GM12878 (cell line): Measurements from ENCODE around the gene TXLNB. TPM values are rescaled to one million over a fixed set of nuclear protein-coding genes. Genes with fewer than 3 reads are reported as not detected.
A peak's percentile ranks its signal among the peaks of the same experiment; 100 is the strongest.

Source experiments
- ATAC-seq: fragments of 200-7000 bp; cut with Tn5 transposase; 3 replicates; pipeline ENCODE4 v1.9.1; 2020; ENCODE audit warnings: mild to moderate bottlenecking, moderate library complexity
- BruUV-seq: library from RNA; stranded (reverse); fragments of 400-500 nt; replicated peaks from 2 replicates; lab custom pipeline; 2021; lab: Mats Ljungman, UMichigan
- CTCF ChIA-PET: fragments of 300-600 bp; sonication (Branson Sonifier 250); formaldehyde crosslinking; extraction: SDS; loops from one replicate; lab custom pipeline; 2021; ENCODE audit warnings: inconsistent platforms; lab: Yijun Ruan, JAX
- POLR2A ChIA-PET: fragments of 350-600 bp; formaldehyde crosslinking; extraction: SDS; loops from one replicate; lab custom pipeline; 2021; ENCODE audit warnings: inconsistent platforms; lab: Charles Lee
- RAD21 ChIA-PET: fragments of 300-600 bp; sonication (Branson Sonifier 250); formaldehyde crosslinking; loops from one replicate; lab custom pipeline; 2023; ENCODE audit warnings: antibody characterized with exemption; ENCODE audit not compliant: unreplicated experiment; lab: Charles Lee
- SMC1A ChIA-PET: fragments of 300-600 bp; sonication (Branson Sonifier 250); formaldehyde crosslinking; loops from one replicate; lab custom pipeline; 2023; ENCODE audit not compliant: unreplicated experiment, uncharacterized antibody; lab: Charles Lee
- DNase-seq: peaks from one replicate; pipeline ENCODE4 v3.0.0-alpha.2; 2011; ENCODE audit warnings: low read depth, low spot score
- FAIRE-seq: peaks from 3 replicates; lab custom pipeline; 2011; peaks lifted over from hg19 to GRCh38; lab: Jason Lieb, UNC
- H2AFZ ChIP-seq: 2 replicates; pipeline ENCODE4 v1.6.0; 2011; ENCODE audit warnings: low read depth, low read length, control low read depth; ENCODE audit not compliant: control insufficient read depth
- H3K27ac ChIP-seq: 2 replicates; pipeline ENCODE4 v1.5.1; 2011; ENCODE audit warnings: control low read depth; ENCODE audit not compliant: control insufficient read depth, insufficient read depth
- H3K27me3 ChIP-seq, 2 experiments: replicated peaks in 1 of 2; 2 replicates each; pipeline versions ENCODE4 v1.6.0 to v1.6.1; 2011; ENCODE audit warnings: low read length in 1 of 2; ENCODE audit not compliant: control insufficient read depth in 2 of 2, insufficient read depth in 2 of 2
- H3K36me3 ChIP-seq, 2 experiments: 2 replicates each; pipeline ENCODE4 v1.5.1; 2011; ENCODE audit warnings: low read length in 1 of 2; ENCODE audit not compliant: control insufficient read depth in 2 of 2, insufficient read depth in 2 of 2
- H3K4me1 ChIP-seq: 2 replicates; pipeline ENCODE4 v1.6.1; 2011; ENCODE audit warnings: mild to moderate bottlenecking, low read length, moderate library complexity, mixed read lengths; ENCODE audit not compliant: control insufficient read depth, insufficient read depth
- H3K4me2 ChIP-seq: 2 replicates; pipeline ENCODE4 v1.6.0; 2011; ENCODE audit warnings: control low read depth; ENCODE audit not compliant: control insufficient read depth, insufficient read depth
- H3K4me3 ChIP-seq: fragments of 200-600 bp; sonication (generic); 2 replicates; pipeline ENCODE4 v1.5.1; 2016
- H3K79me2 ChIP-seq: 2 replicates; pipeline ENCODE4 v1.6.0; 2011; ENCODE audit warnings: low read length; ENCODE audit not compliant: control insufficient read depth, insufficient read depth
- H3K9ac ChIP-seq: 2 replicates; pipeline ENCODE4 v1.8.0; 2011; ENCODE audit warnings: low read length, control low read depth, mixed read lengths; ENCODE audit not compliant: control insufficient read depth, insufficient read depth
- H3K9me3 ChIP-seq: replicated peaks from 3 replicates; pipeline ENCODE4 v1.5.1; 2011; ENCODE audit warnings: mild to moderate bottlenecking, low read length; ENCODE audit not compliant: control insufficient read depth, insufficient read depth
- H4K20me1 ChIP-seq: 2 replicates; pipeline ENCODE4 v1.6.0; 2011; ENCODE audit not compliant: control insufficient read depth, insufficient read depth
- BHLHE40 ChIP-seq, 2 experiments: fragments of 450-650 bp in 1 of 2; IDR thresholded peaks; 2 replicates each; pipeline ENCODE4 v1.6.1; 2011 to 2017; ENCODE audit warnings: low read depth in 2 of 2, borderline replicate concordance in 1 of 2, improper control_type of control experiment in 1 of 2, low read length in 1 of 2, mild to moderate bottlenecking in 1 of 2
- CBFB ChIP-seq: IDR thresholded peaks from 2 replicates; pipeline ENCODE4 v1.6.1; 2016; ENCODE audit warnings: antibody characterized with exemption, low read depth
- CBX3 ChIP-seq: fragments of 200-600 bp; sonication (generic); IDR thresholded peaks from 2 replicates; pipeline ENCODE4 v1.6.1; 2016; ENCODE audit warnings: low read depth, borderline replicate concordance
- E2F4 ChIP-seq: IDR thresholded peaks from 2 replicates; pipeline ENCODE4 v1.6.1; 2012; ENCODE audit warnings: low read depth, low read length, improper control_type of control experiment
- HDAC6 ChIP-seq: fragments of 200-600 bp; sonication (generic); IDR thresholded peaks from one replicate; pipeline ENCODE4 v1.8.0; 2017; ENCODE audit warnings: antibody characterized with exemption; ENCODE audit not compliant: unreplicated experiment
- IRF3 ChIP-seq: fragments of 450-650 bp; IDR thresholded peaks from 2 replicates; pipeline ENCODE4 v1.6.1; 2014; ENCODE audit warnings: mild to moderate bottlenecking
- LARP7 ChIP-seq: fragments of 450-650 bp; IDR thresholded peaks from 2 replicates; pipeline ENCODE4 v1.6.1; 2017; ENCODE audit warnings: mild to moderate bottlenecking
- MEF2B ChIP-seq: fragments of 450-650 bp; IDR thresholded peaks from 2 replicates; pipeline ENCODE4 v1.6.1; 2018; ENCODE audit warnings: mild to moderate bottlenecking, moderate library complexity; ENCODE audit not compliant: partially characterized antibody, poor library complexity, severe bottlenecking
- PAX5 ChIP-seq: IDR thresholded peaks from 2 replicates; pipeline ENCODE4 v1.6.1; 2011; ENCODE audit warnings: low read depth, low read length, borderline replicate concordance
- SIX5 ChIP-seq: IDR thresholded peaks from 2 replicates; pipeline ENCODE4 v1.6.1; 2011; ENCODE audit warnings: mild to moderate bottlenecking, low read depth, low read length, moderate library complexity; ENCODE audit not compliant: severe bottlenecking
- SMAD1 ChIP-seq: fragments of 450-650 bp; IDR thresholded peaks from 2 replicates; pipeline ENCODE4 v1.6.1; 2018; ENCODE audit warnings: mild to moderate bottlenecking, low read depth; ENCODE audit not compliant: partially characterized antibody
- WGBS: methylation state at CpG from one replicate; pipeline ENCODE4 v1.1.6; 2016; ENCODE audit warnings: low lambda C conversion rate; ENCODE audit not compliant: insufficient replicate concordance, insufficient coverage; ENCODE audit errors: missing lambda C conversion rate; 5-methylcytosine and 5-hydroxymethylcytosine counted together
- in situ Hi-C: fragments of 300-500 bp; cut with MboI; formaldehyde crosslinking; loops from 9 replicates; pipeline ENCODE4 v1.14.3; 2018; ENCODE audit warnings: mixed read lengths
- intact Hi-C: fragments of 100-400 bp; cut with micrococcal nuclease; formaldehyde crosslinking; loops from one replicate; pipeline ENCODE4 v1.14.2; 2022; ENCODE audit not compliant: unreplicated experiment
- polyA plus RNA-seq, 11 experiments: library from polyadenylated mRNA; depleted of rRNA in 4 of 11; unstranded in 6 of 11; stranded (reverse) in 5 of 11; fragments of >200 nt; fragmentation: Nextera tagmentation in 4 of 11; fragmentation: Illumina TruSeq in 1 of 11; extraction: Ambion mirVana in 4 of 11; extraction: Trizol in 1 of 11; gene quantifications; 1 replicate in 1 of 11; 2 replicates in 10 of 11; pipeline versions ENCODE4 v1.2.1 to v1.2.3, GENCODE V29; 2011 to 2016; ENCODE audit warnings: inconsistent platforms in 2 of 11, missing spikeins in 2 of 11, low read depth in 1 of 11
- total RNA-seq, 4 experiments: library from RNA; depleted of rRNA in 3 of 4; stranded (reverse); fragments of >200 nt in 3 of 4; fragmentation: Illumina TruSeq in 1 of 4; extraction: Trizol in 1 of 4; gene quantifications; 2 replicates each; pipeline versions ENCODE4 v1.2.1 to v1.2.3, GENCODE V29; 2013 to 2021
- TF ChIP-seq, protein P1 (sequence below), 3 experiments: IDR thresholded peaks in 2 of 3; conservative IDR thresholded peaks in 1 of 3; 2 replicates each; pipeline ENCODE4 v1.5.1; 2011; ENCODE audit warnings: low read depth in 3 of 3, low read length in 3 of 3, mild to moderate bottlenecking in 3 of 3, control low read depth in 2 of 3, moderate library complexity in 2 of 3, inconsistent platforms in 1 of 3, mixed read lengths in 1 of 3; ENCODE audit not compliant: control insufficient read depth in 2 of 3, insufficient read depth in 1 of 3; ENCODE audit errors: extremely low read depth in 1 of 3

Gene TXLNB
- total and polyA plus RNA-seq, 10 of the 15 experiments (the other 5 are each of a cell fraction or from before 2014, with no cell fraction given): 0.07 to 1.3 (median 0.22) TPM; not detected in 1

- TF ChIP-seq HDAC6 (no peak), LARP7 (no peak), IRF3 (no peak), SMAD1 (no peak)
Observed at GRCh38 chr6:139337830-139338229, 46.0 kb upstream of the TXLNB start (continued).

GRCh38 chr6:139337001-139337400 lies 45.2 kb upstream of the TXLNB start:
- WGBS: 90% methylated on average over 2 of the region's 2 CpGs
- H3K9me3 ChIP-seq: no peaks in the 10 kb centered on the region
- no peak overlapping the region; the same call in 1 of the 2 replicates for H2AFZ ChIP-seq
- H3K9ac ChIP-seq: no peak overlapping the region
- no TSS peak for BruUV-seq
- intact Hi-C loops: no loop called here
- H3K27ac ChIP-seq: no peak overlapping the region
- RAD21 ChIA-PET: interaction anchor here (0.9 to 3.7 kb wide), 9 partner anchors 10 to 118 kb away, joined by 3 to 20 read pairs (median 5); partner anchors contain the start of gene TXLNB
- in situ Hi-C loops: no loop called here
- H3K4me1 ChIP-seq: peaks cover 7% of the 10 kb centered on the region; the same call in 1 of the 2 replicates
- no peaks in the 10 kb centered on the region for H3K36me3 ChIP-seq
- ATAC-seq: peak; percentile 68
- SMC1A ChIA-PET: interaction anchor here (1.2 to 6.7 kb wide), 10 partner anchors 10 to 117 kb away, joined by 3 to 50 read pairs (median 6); partner anchors contain the start of gene TXLNB
- DNase-seq: no peak
- no peak overlapping the region for H3K4me3 ChIP-seq
- CTCF ChIA-PET: interaction anchor here (0.9 to 2.8 kb wide), 9 partner anchors 9 to 120 kb away, joined by 3 to 14 read pairs (median 4); partner anchors contain the start of gene TXLNB
- POLR2A ChIA-PET: interaction anchor here (1.1 kb wide), 1 partner anchor 8 kb away, joined by 3 read pairs; no protein-coding TSS in a partner anchor
- H4K20me1 ChIP-seq: no peaks in the 10 kb centered on the region
- no peak for FAIRE-seq
- TF ChIP-seq LARP7: no peak
- TF ChIP-seq BHLHE40 (IDR thresholded peaks at IDR 0.05; ENCODE audit: borderline replicate concordance in 1 of 2, low read depth in 2 of 2, low read length in 1 of 2): no peak
- no peak for TF ChIP-seq CBFB
- TF ChIP-seq SIX5: no peak
- no peak for TF ChIP-seq MEF2B
- TF ChIP-seq PAX5: no peak
- TF ChIP-seq, protein P1, sequence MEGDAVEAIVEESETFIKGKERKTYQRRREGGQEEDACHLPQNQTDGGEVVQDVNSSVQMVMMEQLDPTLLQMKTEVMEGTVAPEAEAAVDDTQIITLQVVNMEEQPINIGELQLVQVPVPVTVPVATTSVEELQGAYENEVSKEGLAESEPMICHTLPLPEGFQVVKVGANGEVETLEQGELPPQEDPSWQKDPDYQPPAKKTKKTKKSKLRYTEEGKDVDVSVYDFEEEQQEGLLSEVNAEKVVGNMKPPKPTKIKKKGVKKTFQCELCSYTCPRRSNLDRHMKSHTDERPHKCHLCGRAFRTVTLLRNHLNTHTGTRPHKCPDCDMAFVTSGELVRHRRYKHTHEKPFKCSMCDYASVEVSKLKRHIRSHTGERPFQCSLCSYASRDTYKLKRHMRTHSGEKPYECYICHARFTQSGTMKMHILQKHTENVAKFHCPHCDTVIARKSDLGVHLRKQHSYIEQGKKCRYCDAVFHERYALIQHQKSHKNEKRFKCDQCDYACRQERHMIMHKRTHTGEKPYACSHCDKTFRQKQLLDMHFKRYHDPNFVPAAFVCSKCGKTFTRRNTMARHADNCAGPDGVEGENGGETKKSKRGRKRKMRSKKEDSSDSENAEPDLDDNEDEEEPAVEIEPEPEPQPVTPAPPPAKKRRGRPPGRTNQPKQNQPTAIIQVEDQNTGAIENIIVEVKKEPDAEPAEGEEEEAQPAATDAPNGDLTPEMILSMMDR (IDR thresholded peaks at IDR 0.05 in 2 of 3, conservative IDR thresholded peaks at IDR 0.05 in 1 of 3; ENCODE audit: control insufficient read depth in 2 of 3, extremely low read depth in 1 of 3, insufficient read depth in 1 of 3, low read depth in 3 of 3, low read length in 3 of 3): no peak
- no peak for TF ChIP-seq CBX3
- TF ChIP-seq E2F4: no peak
- no peaks in the 10 kb centered on the region for H3K79me2 ChIP-seq
- H3K4me2 ChIP-seq: no peak overlapping the region
- H3K27me3 ChIP-seq: no peaks in the 10 kb centered on the region
